K562 (cell line): ENCODE results near the gene PLXNA2. TPM values are rescaled to one million over a fixed set of nuclear protein-coding genes. Genes with fewer than 3 reads are reported as not detected.

ENCODE experiments used
- CBX5 ChIP-seq: IDR thresholded peaks from 2 replicates; pipeline ENCODE4 v1.6.1; 2014; ENCODE audit warnings: low read depth, borderline replicate concordance
- CREB5 ChIP-seq: fragments of 250-450 bp; sonication (Bioruptor Pico); IDR thresholded peaks from 2 replicates; pipeline ENCODE4 v1.5.0; 2020; ENCODE audit warnings: mild to moderate bottlenecking
- CTCFL ChIP-seq: IDR thresholded peaks from 2 replicates; pipeline ENCODE4 v1.6.1; 2011; ENCODE audit warnings: borderline replicate concordance, low read depth, mild to moderate bottlenecking, moderate library complexity, low read length; ENCODE audit not compliant: insufficient read depth, poor library complexity, severe bottlenecking
- DLX4 ChIP-seq: fragments of 250-450 bp; sonication (Bioruptor Pico); IDR thresholded peaks from 2 replicates; pipeline ENCODE4 v1.6.1; 2021; ENCODE audit warnings: mild to moderate bottlenecking
- EP300 ChIP-seq: IDR thresholded peaks from 2 replicates; pipeline ENCODE4 v1.6.1; 2012; ENCODE audit warnings: low read length, improper control_type of control experiment
- EP400 ChIP-seq: fragments of 450-650 bp; IDR thresholded peaks from 2 replicates; pipeline ENCODE4 v1.6.1; 2017; ENCODE audit warnings: antibody characterized with exemption, mild to moderate bottlenecking, moderate library complexity
- GTF2E2 ChIP-seq: fragments of 200-800 bp; sonication (Bioruptor generic); IDR thresholded peaks from 2 replicates; pipeline ENCODE4 v1.6.1; 2016; ENCODE audit warnings: missing genetic modification characterization, missing compliant biosample characterization
- MCM7 ChIP-seq, 2 experiments: fragments of 450-650 bp; IDR thresholded peaks; 2 replicates each; pipeline ENCODE4 v1.6.1; 2016 to 2018
- NCOA4 ChIP-seq: fragments of 450-650 bp; IDR thresholded peaks from 2 replicates; pipeline ENCODE4 v1.6.1; 2018; ENCODE audit warnings: mild to moderate bottlenecking; ENCODE audit not compliant: partially characterized antibody
- NFIC ChIP-seq: fragments of 450-650 bp; IDR thresholded peaks from 2 replicates; pipeline ENCODE4 v1.6.1; 2017; ENCODE audit warnings: mild to moderate bottlenecking, inconsistent platforms
- NUFIP1 ChIP-seq: fragments of 450-650 bp; IDR thresholded peaks from 2 replicates; pipeline ENCODE4 v1.6.1; 2018; ENCODE audit not compliant: partially characterized antibody
- PTBP1 ChIP-seq: fragments of 200-400 bp; formaldehyde crosslinking; IDR thresholded peaks from 2 replicates; pipeline ENCODE4 v1.6.1; 2017; ENCODE audit warnings: low read depth, low read length
- RB1 ChIP-seq: fragments of 450-650 bp; IDR thresholded peaks from 2 replicates; pipeline ENCODE4 v1.6.1; 2017; ENCODE audit warnings: low read depth, mild to moderate bottlenecking
- RNF2 ChIP-seq: sonication (generic); IDR thresholded peaks from 2 replicates; pipeline ENCODE4 v1.6.1; 2016
- SAP30 ChIP-seq: fragments of 200-600 bp; sonication (generic); IDR thresholded peaks from 2 replicates; pipeline ENCODE4 v1.6.1; 2012; ENCODE audit warnings: borderline replicate concordance, low read depth, mild to moderate bottlenecking, moderate library complexity, low read length, control low read depth, inconsistent platforms; ENCODE audit not compliant: insufficient read depth, poor library complexity, severe bottlenecking
- STAT5B ChIP-seq: fragments of 250-450 bp; sonication (Bioruptor Pico); IDR thresholded peaks from 2 replicates; pipeline ENCODE4 v1.8.0; 2021; ENCODE audit warnings: mild to moderate bottlenecking, inconsistent platforms
- TBP ChIP-seq: optimal IDR thresholded peaks from 2 replicates; pipeline ENCODE3; 2011; ENCODE audit warnings: low read depth, low read length, improper control_type of control experiment
- TCF7L2 ChIP-seq: fragments of 150-350 bp; IDR thresholded peaks from 2 replicates; pipeline ENCODE4 v1.6.1; 2016; ENCODE audit warnings: low read depth, mild to moderate bottlenecking, low read length, moderate library complexity
- ZBTB1 ChIP-seq: sonication (generic); formaldehyde crosslinking; IDR thresholded peaks from 2 replicates; pipeline ENCODE4 v1.8.1; 2023; ENCODE audit warnings: missing genetic modification reagents, low read depth, mild to moderate bottlenecking, borderline replicate concordance
- ZNF408 ChIP-seq: fragments of 250-450 bp; sonication (Bioruptor Pico); IDR thresholded peaks from 2 replicates; pipeline ENCODE4 v1.4.0; 2020; ENCODE audit warnings: low read depth, mild to moderate bottlenecking, moderate library complexity
- ZNF668 ChIP-seq: fragments of 250-450 bp; sonication (Bioruptor Pico); IDR thresholded peaks from 2 replicates; pipeline ENCODE4 v1.8.0; 2022; ENCODE audit warnings: mild to moderate bottlenecking, inconsistent platforms
- ZNF778 ChIP-seq: fragments of 450-650 bp; formaldehyde crosslinking; IDR thresholded peaks from 2 replicates; pipeline ENCODE4 v1.4.0; 2020; ENCODE audit warnings: mild to moderate bottlenecking, moderate library complexity
- polyA plus RNA-seq, 8 experiments: library from polyadenylated mRNA; depleted of rRNA in 4 of 8; stranded (reverse) in 5 of 8; unstranded in 3 of 8; fragments of >200 nt; fragmentation: Nextera tagmentation in 2 of 8; fragmentation: Illumina TruSeq in 1 of 8; extraction: Ambion mirVana in 2 of 8; extraction: Trizol in 1 of 8; gene quantifications; 2 replicates each; pipeline versions ENCODE4 v1.2.1 to v1.2.3, GENCODE V29; 2011 to 2014; ENCODE audit warnings: inconsistent platforms in 1 of 8, missing spikeins in 1 of 8
- total RNA-seq, 7 experiments: library from RNA; depleted of rRNA in 6 of 7; stranded (reverse); fragments of >200 nt in 6 of 7; fragmentation: Illumina TruSeq in 2 of 7; extraction: Trizol in 2 of 7; gene quantifications; 2 replicates each; pipeline versions ENCODE4 v1.2.1 to v1.2.3, GENCODE V29; 2011 to 2021; ENCODE audit warnings: low replicate concordance in 1 of 7
- TF ChIP-seq, protein P1 (sequence below): fragments of 200-800 bp; sonication (Bioruptor generic); IDR thresholded peaks from 2 replicates; pipeline ENCODE4 v1.6.1; 2017; ENCODE audit warnings: missing genetic modification characterization, missing compliant biosample characterization

Gene PLXNA2
- total and polyA plus RNA-seq, 9 of the 15 experiments (the other 6 are each of a cell fraction or from before 2014, with no cell fraction given), result 0.01 to 1.3 (median 0.32) TPM

- TF ChIP-seq NCOA4, result no peak
- TF ChIP-seq EP400, result no peak
- no peak for TF ChIP-seq CREB5 (CRISPR knock-in tag)
- no peak for TF ChIP-seq NUFIP1
- no peak for TF ChIP-seq SAP30
- no peak for TF ChIP-seq TCF7L2
- TF ChIP-seq NFIC, result no peak
- peak; percentile 88 for TF ChIP-seq CTCFL
- TF ChIP-seq ZBTB1 (CRISPR knock-in tag), result no peak
- no peak for TF ChIP-seq ZNF408 (CRISPR knock-in tag)
- peak; percentile 75; the same call in 1 of the 2 replicates for TF ChIP-seq RB1
- TF ChIP-seq DLX4 (CRISPR knock-in tag), result no peak
- no peak for TF ChIP-seq ZNF668
- no peak for TF ChIP-seq PTBP1
- no peak for TF ChIP-seq TBP
- TF ChIP-seq EP300, result peak; percentile 25; the same call in 1 of the 2 replicates
- TF ChIP-seq CBX5, result 0 out of 2 replicates have a peak, but pooled peaks have one; percentile 23
- no peak for TF ChIP-seq STAT5B (CRISPR knock-in tag)
- TF ChIP-seq, protein P1, sequence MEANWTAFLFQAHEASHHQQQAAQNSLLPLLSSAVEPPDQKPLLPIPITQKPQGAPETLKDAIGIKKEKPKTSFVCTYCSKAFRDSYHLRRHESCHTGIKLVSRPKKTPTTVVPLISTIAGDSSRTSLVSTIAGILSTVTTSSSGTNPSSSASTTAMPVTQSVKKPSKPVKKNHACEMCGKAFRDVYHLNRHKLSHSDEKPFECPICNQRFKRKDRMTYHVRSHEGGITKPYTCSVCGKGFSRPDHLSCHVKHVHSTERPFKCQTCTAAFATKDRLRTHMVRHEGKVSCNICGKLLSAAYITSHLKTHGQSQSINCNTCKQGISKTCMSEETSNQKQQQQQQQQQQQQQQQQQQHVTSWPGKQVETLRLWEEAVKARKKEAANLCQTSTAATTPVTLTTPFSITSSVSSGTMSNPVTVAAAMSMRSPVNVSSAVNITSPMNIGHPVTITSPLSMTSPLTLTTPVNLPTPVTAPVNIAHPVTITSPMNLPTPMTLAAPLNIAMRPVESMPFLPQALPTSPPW (CRISPR knock-in tag), result 0 out of 2 replicates have a peak, but pooled peaks have one; percentile 33
- TF ChIP-seq RNF2, result no peak
- no peak for TF ChIP-seq MCM7 (IDR thresholded peaks at IDR 0.05)
- no peak for TF ChIP-seq GTF2E2
- no peak for TF ChIP-seq ZNF778 (CRISPR knock-in tag)
Measured at GRCh38 chr1:208132287-208132882, 111.8 kb downstream of the PLXNA2 start (continued).
